NCI-H524 treated with DMSO at 0.1 percent for 48 hours (cell line): ENCODE measurements around the gene KCNT1.

Experiments used
- DNase-seq: peaks from one replicate; lab custom pipeline; 2025; lab: John Stamatoyannopoulos, UW

Gene KCNT1

DNA sequence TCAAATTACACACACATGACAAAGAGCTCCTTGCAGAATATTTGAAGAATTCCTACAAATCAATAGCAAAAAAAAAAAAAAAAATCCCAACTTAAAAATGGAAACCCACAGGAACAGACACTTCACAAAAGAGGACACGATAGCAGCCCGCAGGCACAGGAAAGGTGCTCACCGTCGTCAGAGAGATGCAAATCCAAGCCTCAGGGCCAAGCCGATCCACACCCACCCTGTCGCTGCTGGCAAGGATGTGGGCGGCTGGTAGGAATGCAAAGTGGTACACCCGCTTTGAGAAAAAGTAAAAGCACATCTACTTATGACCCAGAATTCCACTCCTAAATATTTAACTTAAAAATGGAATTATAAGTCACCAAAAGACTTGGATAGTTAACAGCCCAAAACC is 28.0 kb upstream of the KCNT1 start:
- no peak for DNase-seq

- DNase-seq, result no peak
Measured at GRCh38 chr9:135674977-135675376, 27.0 kb upstream of the KCNT1 start.

GRCh38 chr9:135676891-135677290 is 25.1 kb upstream of the KCNT1 start:
- DNase-seq, result no peak

- DNase-seq, result no peak
Measured at GRCh38 chr9:135677641-135678168, 24.3 kb upstream of the KCNT1 start.

- no peak for DNase-seq
Measured at GRCh38 chr9:135678236-135679017, 23.6 kb upstream of the KCNT1 start.

- no peak for DNase-seq
Measured at GRCh38 chr9:135680056-135680455, 21.9 kb upstream of the KCNT1 start.

DNA sequence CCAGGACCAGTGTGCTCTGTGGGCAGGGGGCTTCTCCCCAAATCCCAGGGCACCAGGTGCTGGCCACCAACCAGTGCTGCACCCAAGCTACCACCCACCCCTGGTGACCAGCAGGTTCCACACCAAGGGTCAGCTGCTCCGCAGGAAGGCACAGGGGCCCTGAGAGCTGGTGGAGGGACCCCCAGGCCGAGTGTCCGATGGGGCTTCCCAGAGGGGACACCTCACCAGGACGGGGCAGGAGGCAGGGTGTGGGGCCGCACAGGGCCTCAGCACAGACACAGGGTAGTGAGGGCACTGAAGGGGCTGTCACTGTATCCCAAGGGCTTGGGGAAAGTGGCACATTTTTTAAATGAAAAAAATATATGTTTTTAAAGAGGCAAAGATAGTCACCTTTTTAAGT is 20.8 kb upstream of the KCNT1 start:
- no peak for DNase-seq

GRCh38 chr9:135683401-135684034 is 18.5 kb upstream of the KCNT1 start:
- no peak for DNase-seq

- no peak for DNase-seq
Measured at GRCh38 chr9:135684691-135685090, 17.3 kb upstream of the KCNT1 start.

DNA sequence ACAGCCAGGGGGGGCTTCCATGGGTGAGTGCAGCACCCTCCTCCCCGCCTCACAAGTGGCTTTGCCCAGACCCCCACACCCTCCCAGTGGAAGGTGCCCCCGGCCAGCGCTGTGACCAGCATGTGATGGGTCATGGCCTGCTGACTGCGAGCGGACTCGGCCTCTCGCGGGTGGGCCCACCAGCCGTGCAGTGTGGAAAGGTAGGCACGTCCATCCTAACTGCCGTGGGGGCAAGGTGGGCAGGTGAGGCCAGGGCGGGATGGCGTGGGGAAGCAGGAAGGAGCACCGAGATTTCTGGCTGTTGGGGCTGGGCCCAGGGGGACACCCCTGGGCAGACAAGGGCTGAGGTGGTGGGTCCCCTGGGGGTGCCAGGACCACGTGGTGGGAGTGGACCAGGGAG is 14.8 kb upstream of the KCNT1 start:
- no peak for DNase-seq

- no peak for DNase-seq
Measured at GRCh38 chr9:135689011-135689410, 13.0 kb upstream of the KCNT1 start.

GRCh38 chr9:135690836-135691570 is 11.0 kb upstream of the KCNT1 start:
- DNase-seq, result no peak

DNA sequence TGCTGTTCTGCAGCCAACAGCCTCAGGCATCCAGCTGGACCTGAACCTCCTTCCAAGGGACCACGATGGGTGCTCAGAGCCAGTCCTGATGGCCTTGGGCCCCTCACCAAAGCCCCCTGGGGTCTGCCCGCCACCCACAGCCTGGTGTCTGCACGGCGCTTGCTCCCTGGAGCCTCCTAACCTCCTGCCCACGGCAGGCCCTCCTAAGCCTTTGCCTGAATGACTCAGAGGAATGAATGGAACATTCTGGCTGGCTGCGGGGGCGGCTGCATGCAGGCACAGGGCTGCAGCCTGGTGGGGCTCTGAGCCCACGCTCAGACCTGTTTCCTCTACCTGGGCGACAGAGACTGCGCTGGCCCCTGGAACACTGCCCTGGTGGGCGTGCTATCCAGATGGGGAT is 9.6 kb upstream of the KCNT1 start:
- no peak for DNase-seq

GRCh38 chr9:135693265-135693664 is 8.7 kb upstream of the KCNT1 start:
- DNase-seq, result no peak

GRCh38 chr9:135693771-135694170 is 8.2 kb upstream of the KCNT1 start:
- DNase-seq, result no peak

- no peak for DNase-seq
Measured at GRCh38 chr9:135694414-135694813, 7.6 kb upstream of the KCNT1 start.

GRCh38 chr9:135695036-135695435 is 6.9 kb upstream of the KCNT1 start:
- no peak for DNase-seq

DNA sequence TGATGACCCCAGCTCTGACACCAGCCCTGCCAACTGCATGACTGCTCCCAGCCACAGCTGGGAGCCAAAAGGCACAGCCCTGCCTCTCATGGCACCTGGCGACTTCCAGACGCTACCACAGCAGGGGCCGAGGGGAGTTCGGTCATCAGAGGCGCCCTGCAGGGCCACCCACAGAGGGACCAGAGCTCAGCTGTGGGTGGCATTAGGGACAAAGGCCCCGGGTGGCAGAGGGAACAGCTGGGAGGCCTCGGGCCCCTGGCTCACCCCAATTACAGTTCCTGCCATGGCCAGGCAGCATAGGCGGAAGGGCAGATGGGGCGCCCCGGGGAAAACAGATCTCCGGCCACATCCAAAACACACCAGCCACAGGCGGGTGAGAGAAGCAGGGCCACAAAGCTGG is 6.3 kb upstream of the KCNT1 start:
- DNase-seq, result no peak

- no peak for DNase-seq
Measured at GRCh38 chr9:135696446-135696845, 5.5 kb upstream of the KCNT1 start.

- no peak for DNase-seq
Measured at GRCh38 chr9:135697226-135697625, 4.8 kb upstream of the KCNT1 start.

GRCh38 chr9:135698236-135698635 is 3.7 kb upstream of the KCNT1 start:
- DNase-seq, result no peak

DNA sequence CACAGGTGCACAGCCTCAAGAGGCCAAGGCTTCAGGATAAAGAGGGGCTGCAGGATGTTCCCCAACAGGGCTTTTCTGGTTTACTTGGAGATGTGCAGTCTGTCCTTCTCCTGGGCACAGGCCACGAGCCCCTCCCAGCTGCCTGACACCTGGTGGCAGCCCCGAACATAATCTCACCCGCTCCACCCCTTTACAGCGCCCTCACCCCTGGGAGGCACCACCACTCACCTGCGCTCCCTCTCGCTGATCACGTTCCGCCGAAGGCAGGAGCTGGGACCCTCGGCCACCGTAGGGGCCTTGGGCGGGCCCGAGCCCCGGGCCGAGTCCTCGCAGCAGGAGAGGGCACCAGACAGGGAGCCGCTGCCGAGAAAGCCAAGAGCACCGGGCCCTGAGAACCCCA is 3.2 kb upstream of the KCNT1 start:
- no peak for DNase-seq

DNA sequence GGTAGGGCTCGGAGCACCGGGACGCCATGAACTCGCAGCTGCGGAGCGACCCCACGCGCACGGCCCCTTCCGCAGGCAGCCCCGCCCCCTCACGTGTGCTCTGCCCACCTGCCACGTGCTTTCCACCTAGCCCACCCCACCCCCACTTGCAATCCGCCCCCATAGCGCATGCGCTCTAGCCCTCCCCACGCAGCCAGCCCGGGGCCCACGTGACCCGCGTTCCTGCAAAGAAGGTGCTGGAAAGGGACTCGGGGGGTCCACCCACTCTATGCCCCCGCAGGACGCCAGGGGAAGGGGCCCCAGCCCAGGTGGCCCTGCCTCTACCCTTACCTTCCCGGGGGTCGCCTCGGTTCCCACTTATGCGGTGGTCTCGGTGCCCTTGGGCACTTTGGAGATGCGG is 2.5 kb upstream of the KCNT1 start, which contains the start of gene SOHLH1:
Gene SOHLH1 (minus strand): TSS at position 42 of the 400 bp plus-strand sequence. CDS start 14 bp downstream, at position 28.
- no peak for DNase-seq
